GM12891 (cell line): Measurements from ENCODE around the gene C5orf58.

Experiments used
- POLR2A ChIP-seq: IDR thresholded peaks from 2 replicates; pipeline ENCODE4 v1.6.1; 2011; ENCODE audit warnings: low read depth, low read length, control low read depth
- TAF1 ChIP-seq: IDR thresholded peaks from 2 replicates; pipeline ENCODE4 v1.6.1; 2011; ENCODE audit warnings: low read depth, low read length, control low read depth

GRCh38 chr5:170288551-170288950 is 55.8 kb downstream of the C5orf58 start:
- no peak for TF ChIP-seq TAF1
- no peak for TF ChIP-seq POLR2A
